Prostate gland (tissue), 2 donors: ENCODE measurements around the gene COPS7A.

Experiments used
- POLR2A ChIP-seq: fragments of 450-650 bp; IDR thresholded peaks from one replicate; pipeline ENCODE4 v1.6.1; 2016; ENCODE audit warnings: antibody characterized with exemption, mild to moderate bottlenecking
- POLR2AphosphoS5 ChIP-seq: sonication (generic); formaldehyde crosslinking; IDR thresholded peaks from one replicate; pipeline ENCODE4 v1.6.1; 2017; ENCODE audit warnings: antibody characterized with exemption
- TF ChIP-seq, protein P1 (sequence below), 4 experiments: fragments of 200-600 bp in 2 of 4; fragments of 450-650 bp in 2 of 4; sonication (generic) in 2 of 4; IDR thresholded peaks; 1 replicate in 3 of 4; 2 replicates in 1 of 4; pipeline ENCODE4 v1.5.1; 2016 to 2019; ENCODE audit warnings: antibody characterized with exemption in 4 of 4, mild to moderate bottlenecking in 2 of 4, moderate library complexity in 2 of 4

GRCh38 chr12:6735448-6736191 lies 11.8 kb downstream of the COPS7A start:
- TF ChIP-seq, protein P1, sequence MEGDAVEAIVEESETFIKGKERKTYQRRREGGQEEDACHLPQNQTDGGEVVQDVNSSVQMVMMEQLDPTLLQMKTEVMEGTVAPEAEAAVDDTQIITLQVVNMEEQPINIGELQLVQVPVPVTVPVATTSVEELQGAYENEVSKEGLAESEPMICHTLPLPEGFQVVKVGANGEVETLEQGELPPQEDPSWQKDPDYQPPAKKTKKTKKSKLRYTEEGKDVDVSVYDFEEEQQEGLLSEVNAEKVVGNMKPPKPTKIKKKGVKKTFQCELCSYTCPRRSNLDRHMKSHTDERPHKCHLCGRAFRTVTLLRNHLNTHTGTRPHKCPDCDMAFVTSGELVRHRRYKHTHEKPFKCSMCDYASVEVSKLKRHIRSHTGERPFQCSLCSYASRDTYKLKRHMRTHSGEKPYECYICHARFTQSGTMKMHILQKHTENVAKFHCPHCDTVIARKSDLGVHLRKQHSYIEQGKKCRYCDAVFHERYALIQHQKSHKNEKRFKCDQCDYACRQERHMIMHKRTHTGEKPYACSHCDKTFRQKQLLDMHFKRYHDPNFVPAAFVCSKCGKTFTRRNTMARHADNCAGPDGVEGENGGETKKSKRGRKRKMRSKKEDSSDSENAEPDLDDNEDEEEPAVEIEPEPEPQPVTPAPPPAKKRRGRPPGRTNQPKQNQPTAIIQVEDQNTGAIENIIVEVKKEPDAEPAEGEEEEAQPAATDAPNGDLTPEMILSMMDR (IDR thresholded peaks at IDR 0.05): peak; percentile 31 to 93 (median 82)
- TF ChIP-seq POLR2A (no peak), POLR2AphosphoS5 (peak; percentile 88)
